ENCODE measurements around the gene ATP1A2.
"Not testable (repeated sequence)": the region's sequence is repeated elsewhere in the genome, so short reads cannot be mapped to it uniquely, and the experiment has no call there.

ATP1A2 gene

DNA sequence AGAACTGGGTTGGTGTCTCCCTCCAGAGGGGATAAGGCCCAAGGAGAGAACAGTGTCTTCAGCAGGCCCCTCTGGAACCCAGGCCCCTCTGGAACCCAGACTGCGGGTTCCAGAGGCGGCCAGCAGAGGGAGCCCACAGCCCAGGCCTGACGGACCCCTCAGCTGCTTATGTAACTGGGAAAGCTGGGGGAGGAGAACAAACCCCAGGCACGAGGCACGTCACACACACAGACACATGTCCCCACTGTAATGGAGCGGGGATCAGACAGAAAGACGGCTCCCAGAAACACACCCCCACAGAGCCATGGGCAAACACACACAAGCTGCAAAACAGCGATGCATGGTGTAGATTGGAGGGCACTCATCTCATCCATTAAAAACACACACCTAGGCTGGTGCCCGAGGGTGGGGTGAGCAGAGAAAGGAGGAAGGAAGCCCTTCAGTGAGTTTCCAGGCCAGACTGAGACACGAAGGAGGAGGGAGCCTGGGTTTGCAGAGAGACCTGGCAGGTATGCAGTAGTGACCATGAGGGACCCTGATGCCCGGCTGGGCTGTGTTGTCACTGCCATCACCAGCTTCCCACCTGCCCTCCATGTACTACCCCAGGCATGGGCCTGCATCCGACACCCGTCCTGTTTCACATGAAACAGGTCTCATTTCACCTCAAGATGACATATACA, 14.4 kb upstream of the ATP1A2 start:
- peak; percentile 68 for DNase-seq (ENCODE audit: low read depth)

DNA sequence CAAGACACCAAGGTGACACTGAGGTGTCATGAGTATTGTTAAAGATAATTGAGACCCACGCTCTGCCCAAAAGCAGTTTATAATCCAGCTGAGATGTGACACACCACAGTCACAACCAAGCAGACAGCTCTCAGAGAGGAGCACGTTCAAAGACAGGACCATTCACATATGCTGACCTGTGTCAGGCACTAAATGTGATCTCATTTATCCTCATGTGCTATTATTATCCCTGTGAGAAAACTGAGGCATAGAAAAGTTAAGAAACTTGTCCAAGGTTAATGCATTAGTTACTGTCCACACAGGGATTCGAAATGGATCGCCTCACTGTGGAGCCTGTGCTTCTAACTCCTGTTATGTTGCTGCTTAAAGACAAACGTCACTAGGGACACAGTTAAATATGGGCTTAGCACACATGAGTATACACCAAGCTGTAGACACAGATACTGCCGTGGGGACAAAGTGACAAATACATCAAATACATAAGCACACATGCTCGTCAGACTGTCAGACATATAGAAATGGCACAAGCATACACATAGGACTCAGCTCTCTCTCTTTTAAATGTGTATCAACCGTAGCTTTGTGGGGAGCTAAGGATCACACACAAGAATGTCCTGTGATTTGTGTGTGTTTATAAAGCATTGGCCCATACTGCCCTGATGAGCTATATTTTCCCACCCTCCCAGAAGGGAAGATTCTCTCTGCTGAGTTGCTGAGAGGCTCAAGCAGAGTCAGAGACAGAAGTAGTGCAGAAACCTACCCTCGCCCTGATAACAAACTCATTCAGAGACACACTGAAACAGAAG, 13.6 kb upstream of the ATP1A2 start:
- DNase-seq (ENCODE audit: low read depth): no peak

- DNase-seq (ENCODE audit: low read depth): no peak
Measured at GRCh38 chr1:160103658-160104408, 11.7 kb upstream of the ATP1A2 start.

- no peak for DNase-seq (ENCODE audit: low read depth)
Measured at GRCh38 chr1:160104486-160104885, 11.1 kb upstream of the ATP1A2 start.

- no peak for DNase-seq (ENCODE audit: low read depth)
Measured at GRCh38 chr1:160105155-160105554, 10.4 kb upstream of the ATP1A2 start.

- DNase-seq (ENCODE audit: low read depth): no peak
Measured at GRCh38 chr1:160107512-160107911, 8.0 kb upstream of the ATP1A2 start.

- DNase-seq (ENCODE audit: low read depth): no peak
Measured at GRCh38 chr1:160108888-160109662, 6.5 kb upstream of the ATP1A2 start.

DNA sequence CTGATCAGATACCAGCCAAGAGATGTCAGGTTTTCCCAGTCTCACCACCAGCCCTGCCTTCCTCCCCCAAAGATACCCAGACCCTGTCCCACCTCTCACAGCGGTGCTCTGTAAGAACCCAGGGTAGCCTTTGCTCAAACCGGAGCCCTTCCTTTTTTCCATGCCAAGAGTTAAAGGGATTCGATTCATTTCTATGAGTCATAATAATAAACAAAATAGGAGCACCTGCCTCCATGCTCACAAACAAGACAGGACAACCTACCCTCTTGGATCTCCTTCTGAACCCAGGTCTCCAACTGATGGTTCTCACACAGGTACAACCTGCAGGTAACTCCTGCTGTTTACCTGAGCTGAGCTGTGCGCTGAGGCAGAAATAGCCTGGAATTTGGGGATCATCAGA, 5.9 kb upstream of the ATP1A2 start:
- no peak for DNase-seq (ENCODE audit: low read depth)

DNA sequence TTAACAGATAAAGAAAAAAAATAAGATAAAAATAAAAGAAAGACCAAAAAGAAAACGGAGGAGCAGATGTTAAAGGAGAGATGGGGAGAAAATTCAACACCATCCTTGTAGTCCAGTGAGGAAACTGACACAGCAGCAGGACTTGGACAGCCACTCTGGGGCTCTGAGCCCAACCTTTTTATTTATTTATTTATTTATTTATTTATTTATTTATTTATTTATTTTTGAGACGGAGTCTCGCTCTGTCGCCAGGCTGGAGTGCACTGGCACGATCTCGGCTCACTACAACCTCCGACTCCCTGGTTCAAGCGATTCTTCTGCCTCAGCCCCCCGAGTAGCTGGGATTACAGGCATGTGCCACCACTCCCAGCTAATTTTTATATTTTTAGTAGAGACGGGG, 4.1 kb upstream of the ATP1A2 start:
- DNase-seq (ENCODE audit: low read depth): not testable (repeated sequence)

DNA sequence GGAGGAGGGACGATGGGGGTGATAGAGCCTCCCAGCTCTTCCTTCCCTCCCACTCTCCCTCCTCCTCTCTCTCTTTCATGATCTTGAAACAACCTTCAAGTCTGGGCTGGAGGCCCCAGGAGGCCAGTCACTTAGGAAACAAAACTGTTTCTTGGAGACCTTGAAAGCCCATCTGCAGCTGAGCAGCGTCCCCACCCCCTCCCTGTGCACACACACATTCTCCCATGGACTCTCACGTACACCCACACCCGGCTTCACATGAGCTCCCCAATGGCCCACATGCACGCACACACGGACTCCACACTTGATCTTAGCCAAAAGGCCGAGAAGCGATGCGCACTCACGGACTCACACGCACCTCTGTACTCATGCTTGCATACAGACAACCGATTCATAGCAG, 3.2 kb upstream of the ATP1A2 start:
- no peak for DNase-seq (ENCODE audit: low read depth)

DNA sequence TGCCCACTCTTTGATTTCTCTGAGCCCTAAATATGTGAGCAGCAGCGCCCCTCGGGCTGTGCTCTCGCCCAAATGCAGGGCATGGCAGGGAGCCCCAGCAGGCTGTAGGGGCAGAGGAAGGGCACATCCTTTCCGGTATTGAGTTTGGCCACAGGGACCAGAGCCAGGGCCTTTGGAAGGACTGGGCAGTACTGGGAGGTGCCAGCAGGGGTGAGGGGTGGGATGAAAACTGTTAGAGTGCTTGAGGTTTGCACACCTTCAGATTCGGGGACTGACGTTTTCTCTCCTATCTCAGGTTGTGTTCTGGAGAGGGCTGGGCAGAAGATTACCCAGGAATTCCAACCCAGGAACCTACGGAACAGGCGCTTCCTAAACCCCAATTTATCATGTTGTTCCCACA, 2.2 kb upstream of the ATP1A2 start:
- no peak for DNase-seq (ENCODE audit: low read depth)

GRCh38 chr1:160114085-160114484, 1.5 kb upstream of the ATP1A2 start:
- no peak for DNase-seq (ENCODE audit: low read depth)

GRCh38 chr1:160116283-160117147, 956 bp downstream of the ATP1A2 start:
- no peak for DNase-seq (ENCODE audit: low read depth)

- DNase-seq (ENCODE audit: low read depth): no peak
Measured at GRCh38 chr1:160117300-160117699, 1.7 kb downstream of the ATP1A2 start.

GRCh38 chr1:160117709-160118183, 2.2 kb downstream of the ATP1A2 start:
- no peak for DNase-seq (ENCODE audit: low read depth)

- DNase-seq (ENCODE audit: low read depth): no peak
Measured at GRCh38 chr1:160118928-160119327, 3.4 kb downstream of the ATP1A2 start.

- DNase-seq (ENCODE audit: low read depth): no peak
Measured at GRCh38 chr1:160120797-160121196, 5.2 kb downstream of the ATP1A2 start.

- no peak for DNase-seq (ENCODE audit: low read depth)
Measured at GRCh38 chr1:160121388-160121787, 5.8 kb downstream of the ATP1A2 start.

- DNase-seq (ENCODE audit: low read depth): no peak
Measured at GRCh38 chr1:160122978-160123495, 7.5 kb downstream of the ATP1A2 start.

GRCh38 chr1:160123726-160124125, 8.2 kb downstream of the ATP1A2 start:
- no peak for DNase-seq (ENCODE audit: low read depth)
